NCI-H2227 treated with DMSO at 0.1 percent for 48 hours (cell line): Measurements from ENCODE around the gene CHCHD5.

Experiments used
- DNase-seq: peaks from one replicate; lab custom pipeline; 2025; lab: John Stamatoyannopoulos, UW

CHCHD5 gene

DNA sequence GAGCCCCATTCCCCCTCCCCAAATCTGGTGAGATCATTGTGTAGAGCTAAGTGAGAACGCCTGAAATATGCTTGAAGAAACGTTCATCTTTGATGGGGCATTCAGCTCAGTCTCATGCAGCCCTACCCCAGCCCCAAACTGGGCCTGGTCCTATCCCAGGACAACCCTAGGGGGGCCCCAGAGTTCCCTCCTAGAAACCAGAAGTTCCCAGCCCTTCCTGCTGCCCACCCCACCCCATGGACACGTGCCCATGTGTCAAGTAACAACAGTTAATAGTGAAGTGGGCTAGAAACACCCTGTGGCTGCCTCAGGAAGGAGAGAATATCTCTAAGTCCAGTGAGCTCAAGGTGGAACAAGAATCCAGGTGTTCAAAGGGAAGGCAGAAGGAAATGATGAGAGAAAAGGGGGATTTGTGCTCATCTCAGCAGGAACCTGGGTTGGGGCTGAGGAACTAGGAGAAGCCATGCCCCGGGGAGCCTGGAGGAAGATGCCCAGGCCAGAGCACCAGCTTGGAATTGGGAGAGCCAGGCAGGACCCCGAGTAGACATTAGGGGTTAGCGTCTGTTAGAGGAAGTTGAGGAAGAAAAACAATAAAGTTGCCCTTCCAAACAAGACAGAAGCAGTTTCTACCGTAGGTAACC, 41.2 kb downstream of the CHCHD5 start:
- DNase-seq: no peak

GRCh38 chr2:112626604-112627059, 42.2 kb downstream of the CHCHD5 start:
- no peak for DNase-seq

DNA sequence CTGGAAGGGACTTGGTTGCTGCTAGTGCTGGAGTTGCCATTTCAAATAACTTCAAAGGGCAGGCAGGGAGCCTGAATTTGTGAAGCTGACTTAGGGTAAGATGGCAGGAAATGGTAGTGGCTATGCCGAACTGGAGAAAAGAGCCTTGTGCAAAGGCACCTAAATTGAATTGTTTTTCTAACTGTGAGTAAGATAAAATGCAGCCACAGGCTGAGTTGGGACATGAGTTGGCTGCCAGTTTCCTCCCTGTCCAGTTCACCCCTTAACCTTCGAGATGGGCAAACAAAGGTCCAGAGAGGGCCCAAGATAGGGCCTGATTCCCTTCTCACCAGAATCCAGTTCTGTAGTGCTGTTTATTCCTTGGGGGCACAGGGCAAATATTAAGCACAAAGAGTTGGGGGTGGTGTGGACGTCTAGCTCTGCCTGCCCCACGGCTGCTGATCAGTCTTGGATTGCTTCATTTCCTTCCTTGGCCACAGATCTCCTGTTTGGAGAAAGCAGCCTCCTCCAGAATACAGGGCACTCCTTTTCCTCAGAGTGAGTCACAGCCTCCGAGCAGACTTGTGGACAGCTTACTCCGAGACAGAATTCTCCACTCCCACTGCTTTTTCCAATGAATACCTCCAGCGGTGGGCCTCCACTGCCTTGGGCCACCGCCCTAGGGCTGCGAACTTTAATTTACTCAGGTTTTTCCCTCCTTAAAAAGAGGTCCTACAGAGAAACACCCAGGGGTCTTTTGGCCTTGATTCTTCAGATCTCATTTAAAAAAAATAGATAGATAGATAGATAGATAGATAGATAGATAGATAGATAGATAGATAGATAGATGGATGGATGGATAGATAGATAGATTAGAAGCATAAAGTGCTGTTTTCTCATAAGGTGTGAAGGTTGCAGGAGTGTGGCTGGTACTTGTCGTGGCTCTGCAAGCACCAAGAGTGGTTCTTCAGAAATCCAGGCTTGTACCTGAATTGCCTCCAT, 42.9 kb downstream of the CHCHD5 start:
- no peak for DNase-seq

DNA sequence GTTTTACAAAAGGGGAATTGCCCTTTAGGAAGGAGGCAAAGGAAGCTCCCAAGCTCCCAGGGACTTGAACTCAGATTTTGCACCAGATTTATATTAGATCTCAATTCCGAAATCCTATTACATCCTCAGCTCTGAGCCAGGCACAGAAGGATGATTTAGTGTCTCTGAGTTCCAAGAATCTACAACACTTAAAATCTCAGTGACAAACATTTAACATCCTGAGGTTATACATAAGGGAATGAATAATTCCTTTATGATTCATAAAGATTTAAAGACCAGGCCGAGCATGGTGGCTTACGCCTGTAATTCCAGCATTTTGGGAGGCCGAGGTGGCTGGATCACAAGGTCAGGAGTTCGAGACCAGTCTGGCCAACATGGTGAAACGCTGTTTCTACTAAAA, 44.8 kb downstream of the CHCHD5 start:
- DNase-seq: no peak

DNA sequence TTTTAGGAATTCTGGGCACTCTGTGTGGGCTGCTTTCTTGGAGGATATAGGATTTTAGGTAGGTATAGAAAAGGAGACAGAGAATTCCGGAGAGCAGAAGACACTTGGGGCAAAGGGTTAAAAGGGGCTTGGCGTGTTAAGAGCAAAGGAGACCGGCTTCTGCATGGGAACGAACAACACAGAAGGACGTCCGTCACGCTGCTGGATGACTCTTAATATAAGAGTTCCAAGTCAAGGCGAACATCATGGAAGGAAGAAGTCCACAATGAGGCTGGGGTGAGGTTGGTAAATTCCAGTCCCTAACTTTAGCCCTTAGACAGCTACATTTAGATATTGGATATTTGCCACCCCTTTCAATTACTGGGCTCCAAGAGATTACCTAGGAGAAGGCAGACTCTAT, 45.4 kb downstream of the CHCHD5 start:
- no peak for DNase-seq

DNA sequence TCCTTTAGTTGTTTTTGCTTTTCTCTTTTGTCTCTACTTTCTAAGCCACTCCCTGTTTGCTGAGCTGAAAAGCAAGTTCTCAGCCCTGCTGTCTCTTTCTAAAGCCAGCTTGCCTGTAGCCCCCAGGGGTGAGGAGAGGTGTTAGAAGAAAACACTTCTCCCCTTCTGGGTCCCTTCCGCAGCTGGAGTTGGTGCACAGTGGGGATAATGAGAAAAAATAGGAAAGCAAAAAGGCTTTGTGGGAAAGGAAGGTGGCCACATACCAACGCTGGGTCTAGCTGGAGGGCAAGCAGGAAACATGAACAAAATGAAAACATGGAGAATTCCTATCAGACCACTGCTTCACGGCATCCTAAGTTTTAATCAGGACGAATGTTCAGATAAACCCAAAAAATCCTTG, 45.9 kb downstream of the CHCHD5 start:
- DNase-seq: no peak

DNA sequence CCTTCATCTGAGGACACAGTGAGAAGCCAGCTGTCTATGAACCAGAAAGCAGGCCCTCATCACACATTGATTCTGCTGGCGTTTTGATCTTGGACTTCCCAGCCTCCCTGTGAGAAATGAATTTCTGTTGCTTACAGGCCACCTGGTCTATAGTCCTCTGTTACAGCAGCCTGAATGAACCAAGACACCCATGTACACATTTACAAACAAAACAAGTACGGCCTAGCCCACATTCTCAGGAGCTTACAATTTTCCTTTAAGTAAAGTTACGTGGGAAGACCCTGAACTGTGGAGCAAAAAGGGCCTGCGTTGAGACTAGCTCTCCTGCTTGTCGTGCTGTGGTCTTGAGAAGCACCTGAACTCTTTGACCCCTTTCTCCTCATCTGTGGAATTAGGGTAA, 49.3 kb downstream of the CHCHD5 start:
- DNase-seq: no peak

GRCh38 chr2:112634153-112634873, 49.9 kb downstream of the CHCHD5 start:
- no peak for DNase-seq

DNA sequence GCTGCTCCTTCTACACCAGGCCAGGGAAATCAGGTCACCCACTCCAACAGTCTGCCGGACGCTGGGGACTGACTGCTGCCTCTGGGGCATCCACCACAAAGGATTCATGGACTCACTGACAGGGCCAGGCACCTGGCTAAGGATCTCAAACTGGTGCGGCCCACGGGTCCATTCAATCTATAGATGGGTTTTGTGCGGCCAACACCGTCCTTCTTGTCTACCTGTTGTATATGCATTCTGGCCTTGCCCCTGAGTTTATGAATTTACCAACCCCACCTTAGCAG, 50.4 kb downstream of the CHCHD5 start:
- no peak for DNase-seq

DNA sequence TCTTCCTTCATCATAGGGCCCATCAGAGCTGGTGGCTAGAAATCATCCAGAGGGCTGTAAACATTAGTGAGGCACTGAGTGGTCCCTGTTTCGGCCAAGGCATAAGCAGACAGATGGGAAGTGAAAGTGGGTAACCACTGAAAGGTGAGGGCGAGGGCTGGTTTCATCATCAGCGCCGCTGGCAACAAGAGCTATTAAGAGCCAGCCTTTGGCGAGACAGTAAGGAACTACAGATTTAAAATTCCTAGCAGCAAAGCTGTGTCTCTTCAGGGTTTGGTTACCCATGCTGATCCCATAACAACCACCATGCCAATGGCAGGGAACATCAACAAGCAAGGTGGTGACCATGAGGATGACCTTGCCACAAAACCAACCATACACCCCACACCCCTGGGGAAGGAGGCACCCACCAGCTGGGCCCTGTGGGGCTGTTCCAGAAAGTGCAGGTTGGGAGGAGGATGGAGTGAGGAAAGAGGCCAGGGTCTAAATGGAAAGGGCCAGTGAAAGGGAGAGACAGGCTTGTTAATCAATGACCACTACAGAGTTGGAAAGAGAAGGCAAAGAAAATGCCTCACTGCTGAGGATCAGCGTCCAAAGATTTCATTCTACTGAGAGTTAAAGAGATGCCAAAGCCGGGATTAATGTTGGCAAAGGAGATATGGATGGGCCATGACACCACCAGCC, 52.3 kb downstream of the CHCHD5 start:
- DNase-seq: no peak

GRCh38 chr2:112637289-112637660, 52.9 kb downstream of the CHCHD5 start:
- no peak for DNase-seq
